ENCODE data around the gene IFITM10.

IFITM10 gene

DNA sequence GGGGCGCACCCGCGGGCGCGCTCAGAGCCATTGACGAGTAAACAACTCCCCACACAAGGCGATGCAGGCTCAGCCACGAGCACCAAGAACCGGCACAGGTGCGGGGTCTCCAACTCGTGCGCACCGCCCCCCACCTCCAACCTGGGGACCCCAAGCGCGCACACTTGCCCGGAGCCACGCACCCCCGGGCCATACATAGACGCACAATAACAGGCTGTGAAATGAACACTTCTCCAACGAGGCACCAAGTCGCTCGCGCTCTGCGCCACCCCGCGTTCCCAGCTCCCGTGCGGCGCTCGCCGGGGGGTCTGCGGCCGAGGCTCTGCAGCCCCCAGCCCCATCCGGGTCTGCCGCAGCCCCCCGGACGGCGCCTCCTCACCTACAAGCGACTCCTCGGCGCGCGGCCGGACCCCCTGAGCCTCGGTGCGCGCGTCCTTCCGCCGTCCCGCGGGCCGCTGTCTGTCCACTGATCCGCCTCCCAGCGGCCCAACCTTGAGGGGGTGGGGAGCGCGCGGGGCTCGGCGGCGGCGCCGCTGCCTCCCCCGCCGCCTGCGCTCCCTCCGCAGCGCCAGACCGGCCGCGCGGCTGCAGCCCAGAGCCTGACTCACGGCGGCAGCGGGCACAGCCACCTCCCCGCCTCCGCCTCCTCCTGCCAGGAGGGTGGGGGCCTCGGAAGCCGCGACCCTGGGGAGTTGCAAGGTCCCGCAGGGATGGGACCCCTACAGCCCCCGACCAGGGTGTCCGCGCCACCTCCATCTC, 1.6 kb downstream of the IFITM10 start (continued):
- TF ChIP-seq, protein P1, sequence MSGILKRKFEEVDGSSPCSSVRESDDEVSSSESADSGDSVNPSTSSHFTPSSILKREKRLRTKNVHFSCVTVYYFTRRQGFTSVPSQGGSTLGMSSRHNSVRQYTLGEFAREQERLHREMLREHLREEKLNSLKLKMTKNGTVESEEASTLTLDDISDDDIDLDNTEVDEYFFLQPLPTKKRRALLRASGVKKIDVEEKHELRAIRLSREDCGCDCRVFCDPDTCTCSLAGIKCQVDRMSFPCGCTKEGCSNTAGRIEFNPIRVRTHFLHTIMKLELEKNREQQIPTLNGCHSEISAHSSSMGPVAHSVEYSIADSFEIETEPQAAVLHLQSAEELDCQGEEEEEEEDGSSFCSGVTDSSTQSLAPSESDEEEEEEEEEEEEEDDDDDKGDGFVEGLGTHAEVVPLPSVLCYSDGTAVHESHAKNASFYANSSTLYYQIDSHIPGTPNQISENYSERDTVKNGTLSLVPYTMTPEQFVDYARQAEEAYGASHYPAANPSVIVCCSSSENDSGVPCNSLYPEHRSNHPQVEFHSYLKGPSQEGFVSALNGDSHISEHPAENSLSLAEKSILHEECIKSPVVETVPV (CRISPR knock-in tag; IDR thresholded peaks at IDR 0.05), result no peak
- TF ChIP-seq ZFP3 (CRISPR knock-in tag; IDR thresholded peaks at IDR 0.05), result no peak
- TF ChIP-seq BACH2 (CRISPR knock-in tag; IDR thresholded peaks at IDR 0.05; ENCODE audit: borderline replicate concordance), result no peak
- no peak for TF ChIP-seq RARB (CRISPR knock-in tag; IDR thresholded peaks at IDR 0.05)
- TF ChIP-seq CSDC2 (CRISPR knock-in tag; IDR thresholded peaks at IDR 0.05), result no peak
- no peak for TF ChIP-seq ESRRG (CRISPR knock-in tag; IDR thresholded peaks at IDR 0.05)
- no peak for TF ChIP-seq GLIS3 (CRISPR knock-in tag; IDR thresholded peaks at IDR 0.05)
- no peak for TF ChIP-seq ZC3H10 (CRISPR knock-in tag; IDR thresholded peaks at IDR 0.05)
- no peak for TF ChIP-seq PPARA (CRISPR knock-in tag; IDR thresholded peaks at IDR 0.05; ENCODE audit: borderline replicate concordance)
- no peak for TF ChIP-seq ISL1 (CRISPR knock-in tag; IDR thresholded peaks at IDR 0.05)
- TF ChIP-seq, protein P2, sequence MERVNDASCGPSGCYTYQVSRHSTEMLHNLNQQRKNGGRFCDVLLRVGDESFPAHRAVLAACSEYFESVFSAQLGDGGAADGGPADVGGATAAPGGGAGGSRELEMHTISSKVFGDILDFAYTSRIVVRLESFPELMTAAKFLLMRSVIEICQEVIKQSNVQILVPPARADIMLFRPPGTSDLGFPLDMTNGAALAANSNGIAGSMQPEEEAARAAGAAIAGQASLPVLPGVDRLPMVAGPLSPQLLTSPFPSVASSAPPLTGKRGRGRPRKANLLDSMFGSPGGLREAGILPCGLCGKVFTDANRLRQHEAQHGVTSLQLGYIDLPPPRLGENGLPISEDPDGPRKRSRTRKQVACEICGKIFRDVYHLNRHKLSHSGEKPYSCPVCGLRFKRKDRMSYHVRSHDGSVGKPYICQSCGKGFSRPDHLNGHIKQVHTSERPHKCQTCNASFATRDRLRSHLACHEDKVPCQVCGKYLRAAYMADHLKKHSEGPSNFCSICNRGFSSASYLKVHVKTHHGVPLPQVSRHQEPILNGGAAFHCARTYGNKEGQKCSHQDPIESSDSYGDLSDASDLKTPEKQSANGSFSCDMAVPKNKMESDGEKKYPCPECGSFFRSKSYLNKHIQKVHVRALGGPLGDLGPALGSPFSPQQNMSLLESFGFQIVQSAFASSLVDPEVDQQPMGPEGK (CRISPR knock-in tag; IDR thresholded peaks at IDR 0.05; ENCODE audit: borderline replicate concordance), result no peak
- TF ChIP-seq ZNF565 (CRISPR knock-in tag; conservative IDR thresholded peaks at IDR 0.05; ENCODE audit: low read depth), result no peak

DNA sequence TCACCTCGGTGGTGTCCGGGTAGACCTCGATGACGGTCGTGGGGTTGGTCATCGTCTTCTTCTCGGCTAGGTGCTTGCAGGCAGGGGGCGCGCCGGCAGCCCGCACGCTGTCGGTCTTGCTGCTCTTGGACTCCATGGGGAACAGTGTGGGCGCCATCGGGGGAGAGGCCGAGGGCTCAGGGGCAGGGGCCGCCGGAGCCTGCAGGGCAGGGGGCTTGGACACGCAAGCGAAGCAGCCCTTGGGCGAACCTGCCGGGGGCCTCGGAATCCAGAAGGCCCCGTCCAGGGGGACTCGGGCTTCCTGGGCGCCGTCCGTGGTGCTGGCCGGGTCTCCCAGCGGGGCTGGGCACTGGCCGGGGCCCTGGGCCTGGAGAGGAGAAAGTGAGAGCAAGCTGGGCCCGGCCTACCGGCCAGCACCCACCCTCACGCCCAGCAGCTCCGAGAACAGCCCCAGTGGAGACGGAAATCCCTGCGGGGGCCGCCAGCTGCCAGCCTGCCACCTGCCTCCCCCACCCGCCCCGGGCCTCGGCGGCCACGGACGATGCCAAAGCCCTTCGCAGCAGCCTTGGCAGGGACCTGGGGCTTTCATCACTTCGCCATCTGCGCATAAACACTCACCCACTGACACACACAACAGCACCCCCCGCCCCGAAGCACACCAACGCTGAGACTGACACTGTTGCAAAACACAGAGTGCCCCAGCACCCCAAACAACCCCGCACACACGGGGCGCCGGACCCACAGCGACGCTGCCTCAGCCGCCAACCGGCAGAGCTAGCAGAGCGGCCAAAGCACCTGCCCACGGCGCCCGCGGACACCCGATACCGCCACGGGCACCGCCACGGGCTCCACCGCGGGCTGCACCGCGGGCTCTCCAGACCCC, 2.4 kb downstream of the IFITM10 start:
- no peak for ATAC-seq
- TF ChIP-seq, protein P1 (CRISPR knock-in tag; IDR thresholded peaks at IDR 0.05), result no peak
- TF ChIP-seq GLIS3 (CRISPR knock-in tag; IDR thresholded peaks at IDR 0.05) (no peak), RARB (CRISPR knock-in tag; IDR thresholded peaks at IDR 0.05) (no peak)
- TF ChIP-seq, protein P3, sequence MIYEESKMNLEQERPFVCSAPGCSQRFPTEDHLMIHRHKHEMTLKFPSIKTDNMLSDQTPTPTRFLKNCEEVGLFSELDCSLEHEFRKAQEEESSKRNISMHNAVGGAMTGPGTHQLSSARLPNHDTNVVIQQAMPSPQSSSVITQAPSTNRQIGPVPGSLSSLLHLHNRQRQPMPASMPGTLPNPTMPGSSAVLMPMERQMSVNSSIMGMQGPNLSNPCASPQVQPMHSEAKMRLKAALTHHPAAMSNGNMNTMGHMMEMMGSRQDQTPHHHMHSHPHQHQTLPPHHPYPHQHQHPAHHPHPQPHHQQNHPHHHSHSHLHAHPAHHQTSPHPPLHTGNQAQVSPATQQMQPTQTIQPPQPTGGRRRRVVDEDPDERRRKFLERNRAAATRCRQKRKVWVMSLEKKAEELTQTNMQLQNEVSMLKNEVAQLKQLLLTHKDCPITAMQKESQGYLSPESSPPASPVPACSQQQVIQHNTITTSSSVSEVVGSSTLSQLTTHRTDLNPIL (CRISPR knock-in tag; IDR thresholded peaks at IDR 0.05; ENCODE audit: low read depth), result no peak

GRCh38 chr11:1746956-1747752, 3.2 kb downstream of the IFITM10 start:
- no peak for ATAC-seq
- no peak for TF ChIP-seq TOX (CRISPR knock-in tag; IDR thresholded peaks at IDR 0.05; ENCODE audit: borderline replicate concordance)
- no peak for TF ChIP-seq ISL1 (CRISPR knock-in tag; IDR thresholded peaks at IDR 0.05)
- TF ChIP-seq ESRRG (CRISPR knock-in tag; IDR thresholded peaks at IDR 0.05), result no peak
- TF ChIP-seq SNAI2 (CRISPR knock-in tag; IDR thresholded peaks at IDR 0.05), result no peak
- TF ChIP-seq ZC3H10 (CRISPR knock-in tag; IDR thresholded peaks at IDR 0.05), result no peak

DNA sequence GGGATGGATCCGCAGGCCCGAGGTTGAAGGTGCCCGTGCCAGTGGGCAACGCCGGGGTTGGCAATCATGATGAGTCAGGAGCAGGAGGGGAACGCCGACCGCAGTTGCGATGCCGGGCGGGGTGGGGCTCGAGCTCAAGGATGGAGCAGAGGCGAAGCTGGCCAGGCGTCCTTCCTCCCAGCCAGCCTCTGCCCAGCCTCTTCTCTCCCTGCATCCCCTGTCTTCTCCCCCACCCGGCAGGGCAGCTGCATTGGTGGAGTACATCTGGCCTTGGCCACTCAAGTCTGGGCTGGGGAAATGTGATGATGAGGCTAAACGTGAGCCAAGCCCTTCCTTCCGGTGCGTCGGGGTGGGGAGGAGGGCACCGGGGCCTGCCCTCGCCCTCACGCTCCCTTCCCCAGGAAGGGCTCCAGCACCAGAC, 3.9 kb downstream of the IFITM10 start:
- no peak for TF ChIP-seq BACH2 (CRISPR knock-in tag; IDR thresholded peaks at IDR 0.05; ENCODE audit: borderline replicate concordance)
- no peak for TF ChIP-seq SNAI2 (CRISPR knock-in tag; IDR thresholded peaks at IDR 0.05)
- no peak for TF ChIP-seq PPARA (CRISPR knock-in tag; IDR thresholded peaks at IDR 0.05; ENCODE audit: borderline replicate concordance)
- TF ChIP-seq, protein P4, sequence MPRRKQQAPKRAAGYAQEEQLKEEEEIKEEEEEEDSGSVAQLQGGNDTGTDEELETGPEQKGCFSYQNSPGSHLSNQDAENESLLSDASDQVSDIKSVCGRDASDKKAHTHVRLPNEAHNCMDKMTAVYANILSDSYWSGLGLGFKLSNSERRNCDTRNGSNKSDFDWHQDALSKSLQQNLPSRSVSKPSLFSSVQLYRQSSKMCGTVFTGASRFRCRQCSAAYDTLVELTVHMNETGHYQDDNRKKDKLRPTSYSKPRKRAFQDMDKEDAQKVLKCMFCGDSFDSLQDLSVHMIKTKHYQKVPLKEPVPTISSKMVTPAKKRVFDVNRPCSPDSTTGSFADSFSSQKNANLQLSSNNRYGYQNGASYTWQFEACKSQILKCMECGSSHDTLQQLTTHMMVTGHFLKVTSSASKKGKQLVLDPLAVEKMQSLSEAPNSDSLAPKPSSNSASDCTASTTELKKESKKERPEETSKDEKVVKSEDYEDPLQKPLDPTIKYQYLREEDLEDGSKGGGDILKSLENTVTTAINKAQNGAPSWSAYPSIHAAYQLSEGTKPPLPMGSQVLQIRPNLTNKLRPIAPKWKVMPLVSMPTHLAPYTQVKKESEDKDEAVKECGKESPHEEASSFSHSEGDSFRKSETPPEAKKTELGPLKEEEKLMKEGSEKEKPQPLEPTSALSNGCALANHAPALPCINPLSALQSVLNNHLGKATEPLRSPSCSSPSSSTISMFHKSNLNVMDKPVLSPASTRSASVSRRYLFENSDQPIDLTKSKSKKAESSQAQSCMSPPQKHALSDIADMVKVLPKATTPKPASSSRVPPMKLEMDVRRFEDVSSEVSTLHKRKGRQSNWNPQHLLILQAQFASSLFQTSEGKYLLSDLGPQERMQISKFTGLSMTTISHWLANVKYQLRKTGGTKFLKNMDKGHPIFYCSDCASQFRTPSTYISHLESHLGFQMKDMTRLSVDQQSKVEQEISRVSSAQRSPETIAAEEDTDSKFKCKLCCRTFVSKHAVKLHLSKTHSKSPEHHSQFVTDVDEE (CRISPR knock-in tag; IDR thresholded peaks at IDR 0.05), result no peak
- no peak for TF ChIP-seq TCF4 (CRISPR knock-in tag; IDR thresholded peaks at IDR 0.05; ENCODE audit: borderline replicate concordance)
- ATAC-seq, result no peak
